ENCODE data around the gene RPRD1A.
"Not testable (repeated sequence)": the region's sequence is repeated elsewhere in the genome, so short reads cannot be mapped to it uniquely, and the experiment has no call there.

Gene RPRD1A, protein sequence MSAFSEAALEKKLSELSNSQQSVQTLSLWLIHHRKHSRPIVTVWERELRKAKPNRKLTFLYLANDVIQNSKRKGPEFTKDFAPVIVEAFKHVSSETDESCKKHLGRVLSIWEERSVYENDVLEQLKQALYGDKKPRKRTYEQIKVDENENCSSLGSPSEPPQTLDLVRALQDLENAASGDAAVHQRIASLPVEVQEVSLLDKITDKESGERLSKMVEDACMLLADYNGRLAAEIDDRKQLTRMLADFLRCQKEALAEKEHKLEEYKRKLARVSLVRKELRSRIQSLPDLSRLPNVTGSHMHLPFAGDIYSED

DNA sequence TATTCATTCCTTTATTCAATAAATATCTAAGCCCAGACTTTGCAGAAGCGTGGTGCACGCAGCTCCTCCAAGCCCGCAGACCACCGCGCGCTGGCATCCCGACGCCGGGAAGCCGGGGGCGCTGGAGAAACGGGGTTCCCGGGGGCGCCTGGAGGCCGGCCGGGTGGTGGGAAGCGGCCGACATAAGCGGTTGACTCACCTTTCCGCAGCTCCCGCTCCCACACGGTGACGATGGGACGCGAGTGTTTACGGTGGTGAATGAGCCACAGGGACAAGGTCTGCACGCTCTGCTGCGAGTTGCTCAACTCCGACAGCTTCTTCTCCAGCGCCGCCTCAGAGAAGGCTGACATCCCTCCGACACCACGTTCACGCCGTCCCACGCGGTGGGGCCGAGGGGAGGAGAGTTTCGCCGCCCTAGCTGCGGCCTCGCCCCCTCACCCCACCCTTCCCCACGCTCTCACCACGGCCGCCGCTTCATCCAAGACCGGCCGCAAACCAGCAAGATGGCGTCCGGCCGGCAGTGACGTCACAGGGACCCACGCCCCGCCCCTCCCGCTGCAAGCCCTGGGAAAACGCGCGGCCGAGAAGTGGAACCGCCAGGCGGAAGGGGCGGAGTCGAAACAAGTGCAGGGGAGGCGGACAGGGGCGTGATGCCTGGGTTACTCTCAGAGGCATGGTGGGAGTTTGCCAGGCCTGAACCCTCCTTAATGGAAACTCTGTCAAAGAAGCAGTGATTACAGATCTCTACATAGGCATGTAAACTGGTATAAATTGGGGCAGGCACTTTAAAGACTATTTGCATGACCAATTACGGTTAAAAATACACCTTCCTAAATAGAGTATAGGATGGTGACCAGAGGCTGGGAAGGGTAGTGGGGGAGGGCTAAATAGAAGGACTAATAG, at the start of gene RPRD1A:
Gene RPRD1A, minus strand, starts transcription at position 505 of the 903 bp plus-strand sequence. Its CDS starts 155 bp downstream, at position 350.
- peak; percentile 58 for DNase-seq (ENCODE audit: low read depth)

DNA sequence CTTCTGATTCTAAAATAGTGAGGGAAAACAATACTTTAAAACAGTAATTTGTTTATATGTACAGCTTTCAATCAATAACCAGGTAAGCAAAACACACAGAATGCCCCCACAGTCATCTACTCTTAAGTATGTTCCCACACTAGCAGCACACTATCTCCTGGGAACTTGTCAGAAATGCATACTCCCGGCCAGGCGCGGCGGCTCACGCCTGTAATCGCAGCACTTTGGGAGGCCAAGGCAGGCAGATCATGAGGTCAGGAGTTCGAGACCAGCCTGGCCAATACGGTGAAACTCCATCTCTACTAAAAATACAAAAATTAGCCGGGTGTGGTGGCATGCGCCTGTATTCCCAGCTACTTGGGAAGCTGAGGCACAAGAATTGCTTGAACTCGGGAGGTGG, 49.4 kb upstream of the RPRD1A start:
- not testable (repeated sequence) for DNase-seq (ENCODE audit: low read depth)

DNA sequence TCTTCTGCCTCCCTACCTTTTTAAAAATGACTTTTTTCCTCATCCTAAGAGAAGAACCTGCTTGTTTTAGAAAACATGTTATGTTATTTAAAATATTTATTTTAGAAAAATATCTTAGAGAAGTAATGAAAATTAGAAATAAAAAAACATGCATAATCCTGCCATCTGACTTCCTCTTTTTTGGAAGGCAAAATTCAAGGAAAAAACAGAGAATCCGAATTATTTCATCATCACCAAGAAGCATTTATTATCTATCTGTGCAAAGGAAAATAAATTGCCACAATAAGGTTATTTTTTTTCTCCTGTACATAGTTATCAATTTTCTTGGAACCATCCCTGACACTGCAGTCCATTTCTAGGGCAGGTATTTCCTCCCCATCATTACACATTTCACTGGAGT, 47.4 kb upstream of the RPRD1A start:
- no peak for DNase-seq (ENCODE audit: low read depth)

DNA sequence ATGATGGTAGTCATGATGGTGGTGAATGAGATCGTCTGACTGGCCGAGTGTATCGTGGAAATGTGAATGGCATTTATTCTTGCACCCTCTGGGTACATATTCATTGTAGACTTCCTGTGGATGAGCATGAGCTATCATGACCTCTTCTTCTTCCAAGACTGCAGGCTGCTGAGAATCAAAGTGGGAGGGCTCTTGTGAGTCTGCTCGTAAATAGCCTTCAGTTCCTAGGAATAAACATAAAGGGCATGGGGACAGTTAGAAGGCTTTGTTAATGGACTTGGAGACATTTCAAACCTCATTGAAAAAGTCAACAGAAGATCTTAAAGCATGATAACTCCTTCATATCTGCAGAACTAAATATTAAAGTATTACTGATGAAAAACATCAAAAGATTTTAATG, 46.9 kb upstream of the RPRD1A start:
- no peak for DNase-seq (ENCODE audit: low read depth)

DNA sequence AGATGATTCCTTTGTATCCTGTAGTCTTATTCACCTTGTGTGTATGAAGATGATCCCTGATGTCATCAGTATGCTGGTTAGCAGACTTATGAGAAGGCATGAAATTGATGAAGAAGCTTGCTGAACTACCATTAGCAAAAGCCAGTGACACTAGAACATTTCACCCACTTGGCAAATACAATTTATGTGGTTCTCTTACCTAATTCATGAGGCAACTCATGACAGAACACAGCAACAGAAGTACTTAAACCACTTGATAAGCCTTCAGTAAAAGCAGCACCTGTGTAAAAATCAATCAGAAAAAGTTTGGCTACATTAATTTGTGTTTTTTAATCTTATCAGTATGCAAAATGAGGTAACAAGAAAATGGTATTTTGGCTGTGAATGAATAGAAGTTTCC, 44.9 kb upstream of the RPRD1A start:
- DNase-seq (ENCODE audit: low read depth) = no peak

DNA sequence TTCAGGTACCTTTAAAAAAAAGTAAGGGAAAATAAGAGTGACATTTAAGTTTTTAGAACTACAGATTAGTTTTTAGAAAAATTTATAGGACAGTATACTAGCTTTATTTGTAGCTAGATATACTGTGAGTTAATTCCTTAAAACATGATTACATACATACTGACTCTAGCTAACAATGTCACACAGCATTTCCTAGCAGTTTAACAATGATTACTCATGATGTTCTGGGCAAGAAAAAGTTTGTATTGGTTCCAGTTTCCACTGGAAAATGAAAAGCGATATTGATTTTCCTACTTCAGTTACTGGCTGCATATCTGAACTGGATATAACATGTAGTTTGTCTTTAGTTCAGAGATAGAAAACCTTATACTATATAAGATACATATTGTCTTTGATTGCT, 42.4 kb upstream of the RPRD1A start:
- DNase-seq (ENCODE audit: low read depth) = no peak

DNA sequence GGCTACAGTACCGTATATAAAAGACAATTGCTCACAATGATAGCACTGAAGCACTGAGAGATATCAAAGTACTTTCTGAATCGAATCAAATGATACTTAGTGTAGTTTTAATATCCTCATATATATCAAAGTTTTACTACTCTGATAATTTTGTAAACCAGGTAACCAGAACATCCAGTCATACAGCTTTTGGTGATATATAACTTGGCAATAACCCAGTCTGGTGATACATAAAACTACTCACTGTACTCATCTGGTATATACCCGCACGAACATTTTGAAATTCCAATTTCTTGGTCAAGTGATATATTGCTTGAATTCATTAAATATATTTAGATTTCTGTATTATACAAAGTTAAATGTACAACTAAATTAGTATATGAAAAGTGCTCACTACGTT, 41.2 kb upstream of the RPRD1A start:
- DNase-seq (ENCODE audit: low read depth) = no peak

DNA sequence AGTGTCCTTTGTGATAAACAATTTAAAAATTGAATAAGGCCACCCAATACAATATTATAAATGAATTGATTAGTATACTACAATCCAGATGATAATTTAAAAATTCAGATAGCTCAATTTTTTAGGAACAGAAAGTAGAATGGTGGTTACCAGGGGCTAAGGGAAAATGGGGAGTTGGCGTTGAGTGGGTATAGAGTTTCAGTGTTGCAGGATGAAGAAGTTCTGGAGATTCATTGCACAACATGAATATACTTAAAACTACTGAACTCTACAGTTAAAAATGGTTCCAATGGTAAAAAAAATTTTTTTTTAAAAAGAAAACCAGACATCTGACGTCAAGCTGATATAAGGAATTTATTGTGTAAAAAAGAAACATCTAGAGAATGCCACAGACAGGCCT, 40.8 kb upstream of the RPRD1A start:
- no peak for DNase-seq (ENCODE audit: low read depth)

DNA sequence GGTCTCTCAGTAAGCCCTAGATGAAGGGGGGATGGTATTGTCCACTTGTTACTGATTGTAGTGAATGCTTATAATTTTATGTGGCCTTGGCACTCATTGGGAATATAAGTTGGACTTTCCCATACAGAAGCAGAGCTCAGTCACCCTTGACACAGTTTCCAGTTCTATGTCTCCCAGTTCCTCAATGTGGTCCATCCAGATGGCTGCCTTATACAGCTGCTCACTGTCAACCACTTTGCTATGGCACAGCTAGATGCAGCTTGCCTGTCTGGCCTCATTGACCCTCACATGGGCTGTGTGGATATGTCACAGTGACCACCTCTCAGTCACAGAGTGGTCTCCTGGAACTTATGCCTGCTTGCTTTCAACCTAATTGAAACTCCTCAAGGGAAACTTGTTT, 40.1 kb upstream of the RPRD1A start:
- no peak for DNase-seq (ENCODE audit: low read depth)

DNA sequence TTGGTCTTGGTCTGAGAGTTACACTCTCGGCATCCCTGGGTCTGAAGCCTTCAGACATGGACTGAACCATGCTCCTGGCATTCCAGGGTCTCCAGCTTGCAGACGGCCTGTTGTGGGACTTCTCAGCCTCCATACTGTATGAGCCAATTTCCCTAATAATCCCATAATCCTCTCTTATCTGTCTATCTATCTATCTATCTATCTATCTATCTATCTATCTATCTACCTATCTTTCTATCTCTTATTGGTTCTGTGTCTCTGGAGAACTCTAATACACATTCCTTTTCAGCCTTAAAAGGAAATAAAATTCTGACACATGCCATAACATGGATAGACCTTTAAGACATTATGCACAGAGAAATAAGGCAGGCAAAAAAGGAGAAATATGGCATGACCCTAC, 37.4 kb upstream of the RPRD1A start:
- DNase-seq (ENCODE audit: low read depth) = no peak

DNA sequence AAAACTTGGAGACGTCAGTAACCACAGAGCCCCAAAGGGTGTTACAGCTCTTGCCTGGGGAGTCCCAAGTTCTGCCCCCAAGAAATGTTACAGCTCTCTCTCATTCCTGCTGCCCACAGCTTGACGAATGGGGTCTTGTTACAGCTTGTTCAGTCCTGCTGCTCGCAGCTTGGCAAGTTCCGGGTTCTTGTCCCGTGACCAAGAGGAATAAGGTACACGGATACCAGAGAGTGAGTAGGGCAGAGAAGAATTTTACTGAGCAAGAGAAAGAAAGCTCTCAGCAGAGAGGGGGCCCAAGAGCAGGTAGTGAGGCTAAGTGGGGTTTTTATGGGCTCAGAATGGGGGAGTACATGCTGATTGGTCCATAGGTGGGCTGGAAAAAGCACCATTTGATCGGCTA, 34.6 kb upstream of the RPRD1A start:
- DNase-seq (ENCODE audit: low read depth) = no peak

DNA sequence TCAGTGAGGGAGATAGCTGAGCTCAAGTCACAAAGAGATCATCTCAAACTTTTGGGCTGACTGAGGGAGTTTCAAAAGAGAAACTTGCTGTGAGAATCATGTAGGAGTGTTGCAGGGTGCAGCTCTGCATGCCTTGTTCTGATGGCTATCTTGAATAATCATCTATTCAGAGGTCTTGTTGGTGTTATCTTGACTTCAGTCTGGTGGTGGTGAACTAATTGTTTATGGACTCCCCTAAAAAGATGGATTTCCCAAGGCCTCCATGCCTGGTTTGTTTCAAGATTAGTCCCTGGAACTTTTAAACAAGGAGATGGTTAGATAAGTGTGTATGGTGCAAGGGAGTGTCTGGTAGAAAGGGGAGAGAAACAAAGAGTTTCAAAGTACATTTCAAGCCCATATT, 32.0 kb upstream of the RPRD1A start:
- no peak for DNase-seq (ENCODE audit: low read depth)

DNA sequence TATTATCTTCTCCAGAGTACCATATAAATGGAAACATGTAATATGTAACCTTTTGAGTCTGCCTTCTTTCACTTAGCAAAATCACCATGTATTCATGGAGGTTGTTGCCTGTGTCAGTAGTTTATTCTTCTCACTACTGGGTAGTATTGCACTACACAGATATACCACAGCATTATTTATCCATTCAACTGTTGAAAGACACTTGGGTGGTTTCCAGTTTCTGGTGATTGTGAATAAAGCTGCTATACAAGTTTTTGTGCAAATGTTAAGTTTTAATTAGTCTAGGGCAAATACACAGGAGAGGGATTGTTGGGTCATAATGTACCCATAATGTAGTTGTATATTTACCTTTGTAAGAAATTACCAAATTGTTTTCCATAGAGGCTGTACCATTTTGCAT, 29.6 kb upstream of the RPRD1A start:
- no peak for DNase-seq (ENCODE audit: low read depth)

DNA sequence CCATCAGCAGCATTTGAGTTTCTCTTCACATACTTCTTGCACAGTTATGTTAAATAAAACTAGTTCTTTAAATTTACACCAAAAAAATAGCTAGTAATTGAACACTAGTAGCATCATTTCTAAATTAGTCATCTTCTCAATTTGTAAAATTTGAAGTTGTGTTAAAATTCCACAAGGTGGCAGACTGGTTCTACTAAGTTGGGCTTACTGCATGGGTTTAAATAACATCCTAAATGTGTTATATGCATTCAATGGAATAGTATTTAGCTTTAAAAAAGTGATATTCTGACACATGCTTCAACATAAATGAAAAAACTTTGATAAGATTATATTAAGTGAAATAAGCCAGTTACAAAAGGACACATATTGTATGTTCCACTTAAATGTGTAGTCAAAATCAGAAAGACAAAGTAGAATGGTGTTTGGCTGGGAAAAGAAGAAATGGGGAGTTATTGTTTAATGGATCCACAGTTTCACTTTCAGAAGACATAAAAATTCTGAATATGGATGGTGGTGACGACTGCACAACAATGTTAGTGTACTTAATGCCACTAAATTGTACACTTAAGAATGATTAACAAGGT, 28.7 kb upstream of the RPRD1A start:
- peak; percentile 13 for DNase-seq (ENCODE audit: low read depth)

DNA sequence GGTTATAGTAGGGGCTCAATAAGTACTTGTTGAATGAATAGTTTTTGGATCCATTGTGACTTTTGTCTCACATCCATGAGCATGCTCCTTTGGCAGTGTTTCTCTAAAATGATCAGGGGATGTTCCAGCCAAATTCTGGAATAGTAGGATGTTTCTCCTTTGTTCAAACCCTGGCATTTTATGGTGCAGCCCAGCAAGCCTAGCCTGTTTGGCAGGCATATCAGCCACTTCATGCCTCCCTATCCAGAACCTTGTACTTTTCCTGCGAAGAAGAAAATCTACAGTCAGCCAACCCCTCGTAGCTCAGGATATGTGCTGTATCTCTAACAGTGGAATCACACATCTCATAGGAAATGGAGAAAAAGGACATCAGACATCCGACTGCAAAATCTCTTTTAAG, 27.1 kb upstream of the RPRD1A start:
- DNase-seq (ENCODE audit: low read depth) = no peak

DNA sequence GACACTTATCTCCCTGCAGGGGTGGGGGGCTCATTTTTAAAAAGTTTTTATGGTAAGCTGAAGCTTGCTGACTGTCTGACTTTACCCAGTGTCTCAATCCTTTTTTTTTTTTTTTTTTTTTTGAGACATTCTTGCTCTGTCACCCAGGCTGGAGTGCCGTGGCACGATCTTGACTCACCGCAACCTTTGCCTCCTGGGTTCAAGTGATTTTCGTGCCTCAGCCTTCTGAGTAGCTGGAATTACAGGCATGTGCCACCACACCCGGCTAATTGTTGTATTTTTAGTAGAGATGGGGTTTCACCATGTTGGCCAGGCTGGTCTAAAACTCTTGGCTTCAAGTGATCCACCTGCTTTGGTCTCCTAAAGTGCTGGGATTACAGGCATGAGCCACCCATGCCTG, 24.8 kb upstream of the RPRD1A start:
- not testable (repeated sequence) for DNase-seq (ENCODE audit: low read depth)

DNA sequence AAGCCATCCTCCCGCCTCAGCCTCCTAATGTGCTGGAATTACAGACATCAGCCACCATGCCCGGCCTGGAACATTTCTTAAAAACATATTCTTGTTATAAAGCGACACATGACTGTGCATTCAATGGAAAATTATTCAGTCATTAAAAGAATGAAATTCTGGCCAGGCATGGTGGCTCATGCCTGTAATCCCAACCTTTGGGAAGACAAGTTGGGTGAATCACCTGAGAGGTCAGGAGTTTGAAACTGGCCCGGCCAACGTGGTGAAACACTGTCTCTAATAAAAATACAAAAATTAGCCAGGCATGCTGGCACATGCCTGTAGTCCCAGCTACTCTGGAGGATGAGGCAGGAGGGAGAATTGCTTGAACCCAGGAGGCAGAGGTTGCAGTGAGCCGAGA, 21.6 kb upstream of the RPRD1A start:
- no peak for DNase-seq (ENCODE audit: low read depth)

DNA sequence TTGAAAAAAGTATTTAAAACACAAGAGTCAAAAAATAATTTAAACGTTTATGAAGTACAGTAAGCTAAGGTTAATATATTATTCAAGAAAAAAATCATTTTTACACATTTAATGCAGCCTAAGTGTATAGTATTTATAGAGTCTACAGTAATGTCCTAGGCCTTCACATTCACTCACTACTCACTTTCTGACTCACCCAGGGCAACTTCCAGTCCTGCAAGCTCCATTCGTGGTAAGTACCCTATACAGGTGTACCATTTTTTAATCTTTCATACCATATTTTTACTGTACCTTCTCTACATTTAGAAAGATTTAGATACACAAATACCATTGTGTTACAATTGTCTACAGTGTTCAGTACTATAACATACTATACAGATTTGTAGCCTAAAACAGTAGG, 20.9 kb upstream of the RPRD1A start:
- no peak for DNase-seq (ENCODE audit: low read depth)

DNA sequence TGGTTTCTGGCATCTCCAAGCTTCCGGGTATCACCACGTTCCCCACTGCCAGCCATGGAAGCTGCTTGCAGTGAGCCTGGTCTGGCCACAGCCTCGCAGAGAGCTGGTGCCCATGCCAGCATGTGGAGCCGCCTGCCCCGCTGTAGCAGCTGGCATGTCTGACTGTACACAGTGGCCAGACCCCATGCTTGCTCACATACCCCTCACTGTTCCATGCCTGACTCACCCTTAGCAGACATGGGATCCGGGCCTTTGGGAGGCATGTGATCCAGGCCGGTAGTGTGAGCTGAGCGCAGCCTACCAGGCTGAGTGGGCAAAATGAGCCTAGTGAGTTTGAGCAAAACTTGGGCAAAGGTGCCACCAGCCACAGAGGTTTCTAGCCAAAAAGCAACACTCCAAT, 18.8 kb upstream of the RPRD1A start:
- DNase-seq (ENCODE audit: low read depth) = no peak

DNA sequence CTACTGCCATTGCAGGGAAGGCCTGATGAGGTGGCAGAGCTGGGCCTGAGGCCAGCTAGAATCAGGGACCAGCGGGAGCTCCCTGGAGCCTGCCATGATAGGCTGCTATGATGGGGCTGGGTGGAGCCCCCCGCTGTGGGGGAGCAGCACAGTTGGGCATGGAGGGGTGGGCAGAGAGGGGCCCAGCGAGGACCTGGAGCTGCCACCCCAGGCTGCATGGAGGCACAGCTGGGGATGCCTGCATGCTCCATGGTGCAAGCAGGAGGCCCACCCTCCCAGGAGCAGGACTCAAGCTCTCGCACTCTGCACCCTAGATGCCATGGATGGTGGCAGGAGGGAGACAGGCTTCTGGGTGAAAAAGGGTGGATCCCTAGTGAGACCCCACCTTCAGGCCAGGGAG, 17.8 kb upstream of the RPRD1A start:
- no peak for DNase-seq (ENCODE audit: low read depth)

DNA sequence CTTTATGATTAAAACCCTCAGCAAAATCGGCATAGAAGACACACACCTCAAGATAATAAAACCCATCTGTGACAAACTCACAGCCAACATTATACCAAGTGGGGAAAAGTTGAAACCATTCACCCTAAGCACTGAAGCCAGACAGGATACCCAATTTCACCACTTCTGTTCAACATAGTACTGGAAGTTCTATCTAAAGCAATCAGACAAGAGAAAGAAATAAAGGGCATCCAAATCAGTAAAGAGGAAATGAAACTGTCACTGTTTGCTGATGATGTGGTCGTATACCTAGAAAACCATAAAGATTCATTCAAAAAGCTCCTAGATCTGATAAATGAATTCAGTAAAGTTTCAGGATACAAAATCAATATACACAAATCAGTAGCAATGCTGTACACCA, 16.4 kb upstream of the RPRD1A start:
- no peak for DNase-seq (ENCODE audit: low read depth)

DNA sequence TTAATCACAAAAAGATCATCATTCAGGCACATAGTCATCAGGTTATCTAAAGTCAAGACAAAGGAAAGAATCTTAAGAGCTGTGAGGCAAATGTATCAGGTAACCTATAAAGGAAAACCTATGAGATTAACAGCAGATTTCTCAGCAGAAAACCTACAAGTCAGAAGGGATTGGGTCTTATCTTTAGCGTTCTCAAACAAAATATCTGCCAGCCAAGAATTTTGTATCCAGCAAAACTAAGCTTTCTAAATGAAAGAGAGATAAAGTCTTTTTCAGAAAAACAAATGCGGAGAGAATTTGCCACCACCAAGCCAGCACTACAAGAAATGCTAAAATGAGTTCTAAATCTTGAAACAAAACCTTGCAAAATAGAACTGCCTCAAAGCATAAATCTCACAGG, 13.8 kb upstream of the RPRD1A start:
- DNase-seq (ENCODE audit: low read depth) = not testable (repeated sequence)

Measured in HS-5 (cell line).